Measurements from ENCODE around the gene APOL4.
"Not testable (repeated sequence)": the region's sequence is repeated elsewhere in the genome, so short reads cannot be mapped to it uniquely, and the experiment has no call there.

The APOL4 gene

DNA sequence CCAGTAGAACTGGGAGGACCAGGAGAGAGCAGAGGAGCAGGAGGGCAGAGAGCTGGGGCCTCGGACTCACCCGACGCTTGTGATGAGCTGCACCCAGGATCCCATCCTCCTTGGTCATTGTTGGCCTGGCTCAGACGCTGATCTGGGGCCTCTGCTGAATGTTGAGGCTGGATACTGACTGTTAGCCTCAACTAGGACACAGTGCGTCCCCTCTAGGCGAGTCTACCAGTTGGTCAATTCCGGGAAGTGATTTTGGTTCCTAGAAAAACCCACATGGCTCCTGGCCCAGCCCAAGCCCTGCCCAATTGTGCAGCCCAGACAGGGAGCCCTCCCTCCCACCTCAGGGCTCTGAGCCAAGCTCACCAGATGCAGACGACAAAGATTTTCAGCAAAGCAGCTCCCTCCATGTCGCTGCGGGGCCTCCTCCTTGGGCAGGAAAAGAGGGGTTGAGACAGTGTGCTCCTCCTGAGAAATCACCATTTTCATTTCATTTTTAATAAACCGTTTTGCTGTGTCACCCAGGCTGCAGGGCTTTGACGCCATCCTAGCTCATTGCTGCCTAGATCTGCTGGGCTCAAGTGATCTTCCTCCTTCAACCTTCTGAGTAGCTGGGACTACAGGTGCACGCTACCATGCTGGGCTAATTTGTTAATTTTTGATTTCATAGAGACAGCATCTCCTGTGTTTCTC lies at the start of gene APOL4:
APOL4 (minus strand) TSS at position 180 of the 690 bp plus-strand sequence; CDS start at position 105, 75 bp downstream.
- DNase-seq (ENCODE audit: low read depth in 3 of 3): no peak

DNA sequence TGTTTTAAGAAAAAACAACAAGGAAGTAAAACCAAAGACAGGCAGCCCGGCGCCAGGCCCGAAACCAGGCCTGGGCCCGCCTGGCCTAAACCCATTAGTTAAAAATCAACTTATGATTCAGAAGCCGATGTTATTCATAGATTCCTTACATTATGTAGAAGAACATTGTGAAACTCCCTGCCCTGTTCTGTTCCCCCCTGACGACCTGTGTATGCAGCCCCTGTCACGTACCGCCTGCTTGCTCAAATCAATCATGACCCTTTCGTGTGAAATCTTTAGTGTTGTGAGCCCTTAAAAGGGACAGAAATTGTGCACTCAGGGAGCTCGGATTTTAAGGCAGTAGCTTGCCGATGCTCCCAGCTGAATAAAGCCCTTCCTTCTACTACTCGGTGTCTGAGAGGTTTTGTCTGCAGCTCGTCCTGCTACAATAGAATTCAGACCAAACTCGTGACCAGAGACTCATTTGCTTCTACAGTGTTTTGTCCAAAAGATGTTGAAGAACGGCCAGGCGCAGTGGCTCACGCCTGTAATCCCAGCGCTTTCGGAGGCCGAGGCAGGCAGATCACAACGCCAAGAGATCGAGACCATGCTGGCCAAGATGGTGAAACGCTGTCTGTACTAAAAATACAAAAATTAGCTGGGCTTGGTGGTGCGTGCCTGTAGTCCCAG lies 48.8 kb upstream of the APOL4 start:
- DNase-seq (ENCODE audit: low read depth in 3 of 3): not testable (repeated sequence)

DNA sequence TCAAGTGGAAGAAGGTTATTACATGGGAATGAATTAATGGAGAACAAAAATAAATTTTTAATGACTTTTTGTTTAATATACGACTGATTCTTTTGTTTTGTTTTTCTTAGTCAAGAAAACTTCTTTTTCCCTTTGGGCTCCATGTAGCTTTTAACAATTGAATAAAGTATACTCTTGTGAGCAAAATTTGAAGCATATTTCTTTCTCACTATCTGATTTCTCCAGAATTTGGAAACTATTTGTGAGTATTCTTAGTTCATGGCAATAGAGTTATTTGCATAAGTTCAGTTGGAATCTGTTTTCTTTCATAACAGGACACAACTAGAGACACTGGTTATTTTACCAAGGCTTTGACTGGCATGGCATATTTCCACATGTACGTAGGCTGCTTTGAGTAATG lies 47.6 kb upstream of the APOL4 start:
- DNase-seq (ENCODE audit: low read depth in 3 of 3): no peak

DNA sequence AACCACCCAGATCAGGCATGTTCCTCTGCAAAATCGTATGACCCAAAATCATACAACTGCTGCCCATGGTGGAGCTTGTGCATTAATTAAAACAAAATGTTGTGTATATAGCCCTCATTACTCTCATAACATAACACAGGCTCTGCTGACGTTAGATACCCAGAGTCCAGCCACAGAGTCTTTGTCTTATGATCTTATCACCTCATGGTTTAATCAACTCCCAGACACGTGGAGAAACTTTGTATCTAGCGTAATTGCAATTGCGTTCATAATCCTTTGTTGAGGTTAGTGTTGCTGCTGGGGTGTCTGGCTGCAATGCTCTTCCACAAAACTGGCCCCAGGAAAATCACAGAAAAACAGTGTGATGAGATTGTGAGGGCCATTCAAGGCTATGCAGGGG lies 46.3 kb upstream of the APOL4 start:
- DNase-seq (ENCODE audit: low read depth in 3 of 3): no peak

DNA sequence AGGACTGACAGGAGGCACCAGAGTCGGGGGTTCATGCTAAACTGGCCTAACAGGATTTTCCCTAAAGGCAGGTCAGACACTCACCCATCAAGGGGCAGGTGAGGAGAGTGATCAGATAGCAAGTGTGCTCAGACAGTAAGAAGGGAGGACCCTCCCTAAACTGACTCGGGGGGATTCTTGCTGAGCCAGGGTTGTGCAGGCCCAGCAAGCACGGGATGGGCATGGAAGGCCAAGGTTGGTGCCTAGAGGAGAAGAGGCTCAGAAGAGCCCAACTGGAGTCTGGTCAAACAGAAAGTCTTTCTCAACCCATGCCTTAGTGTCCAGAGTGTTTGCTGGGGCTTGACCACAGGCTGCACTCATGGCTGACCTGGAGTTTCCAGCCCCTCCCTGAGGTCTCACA lies 45.1 kb upstream of the APOL4 start:
- DNase-seq (ENCODE audit: low read depth in 3 of 3): no peak

DNA sequence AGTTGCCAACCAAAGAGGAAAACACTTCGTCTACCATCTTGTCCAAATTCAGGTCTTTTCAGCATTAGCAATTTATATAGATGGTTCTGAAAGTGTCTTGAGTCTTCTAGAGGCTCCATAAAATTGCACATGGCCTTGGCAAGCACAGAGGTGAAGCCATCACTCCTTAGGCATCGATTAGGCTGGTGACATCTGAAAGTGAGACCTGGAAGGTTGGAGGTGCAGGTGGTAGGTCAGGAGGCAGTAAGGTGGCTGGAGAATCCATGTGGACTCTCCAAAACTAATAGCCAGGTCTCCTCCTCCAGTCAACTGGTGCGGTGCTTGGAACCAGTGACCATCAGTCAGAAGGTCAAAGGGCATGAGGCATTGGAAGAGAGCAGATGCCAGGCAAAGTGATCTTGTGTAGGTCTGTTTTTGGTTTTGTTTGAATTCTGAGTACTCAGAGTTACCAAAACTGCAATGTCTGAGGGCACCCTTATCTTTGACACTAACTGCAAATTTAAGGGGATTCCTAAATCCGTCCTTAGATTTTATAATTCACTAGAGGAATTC lies 44.3 kb upstream of the APOL4 start:
- no peak for DNase-seq (ENCODE audit: low read depth in 3 of 3)

GRCh38 chr22:36244522-36245391 lies 43.1 kb upstream of the APOL4 start:
- no peak for DNase-seq (ENCODE audit: low read depth in 3 of 3)

- no peak for DNase-seq (ENCODE audit: low read depth in 3 of 3)
Observed at GRCh38 chr22:36243986-36244385, 42.4 kb upstream of the APOL4 start.

DNA sequence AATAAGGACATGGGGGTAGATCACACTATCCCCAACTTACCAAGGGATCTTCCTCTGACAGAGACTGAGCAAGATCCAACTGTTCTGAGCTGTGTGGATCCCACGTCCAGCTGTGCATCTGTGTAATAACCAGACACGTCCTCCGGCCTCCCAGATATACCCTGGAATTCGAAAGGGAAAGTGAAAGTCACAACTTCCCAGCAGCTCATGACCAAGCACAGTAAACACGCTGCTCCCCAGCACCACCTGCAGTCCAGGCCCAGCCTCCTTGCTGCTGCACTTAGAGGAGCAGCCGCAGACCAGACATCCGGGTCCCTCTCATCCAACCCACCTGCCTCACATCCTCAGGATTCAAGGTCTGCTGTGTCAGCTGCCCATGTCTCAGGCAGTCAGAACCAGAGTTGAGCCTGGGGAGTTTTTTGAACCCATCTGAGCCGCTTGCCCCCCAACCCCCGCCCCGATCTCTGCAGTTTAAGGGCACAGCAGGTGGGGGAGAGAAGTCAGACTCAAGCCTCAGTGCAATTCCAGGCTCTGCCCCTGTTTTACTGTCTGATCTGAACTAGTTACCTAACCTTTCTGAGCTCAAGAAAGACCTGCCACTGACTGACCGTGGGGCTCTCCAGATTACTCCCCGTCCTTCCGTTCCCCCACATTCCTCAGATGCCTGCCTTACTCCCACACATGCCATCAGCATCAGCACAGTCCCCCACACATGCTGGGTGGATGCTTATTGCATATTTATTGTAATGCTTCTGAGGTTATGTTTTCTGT lies 38.0 kb upstream of the APOL4 start, which contains the start of gene APOL2:
APOL2 (minus strand) TSS at position 127 of the 771 bp plus-strand sequence. CDS start 6,365 bp downstream, outside the sequence.
- peak; percentile 64 to 76 (median 76) for DNase-seq (ENCODE audit: low read depth in 3 of 3)

DNA sequence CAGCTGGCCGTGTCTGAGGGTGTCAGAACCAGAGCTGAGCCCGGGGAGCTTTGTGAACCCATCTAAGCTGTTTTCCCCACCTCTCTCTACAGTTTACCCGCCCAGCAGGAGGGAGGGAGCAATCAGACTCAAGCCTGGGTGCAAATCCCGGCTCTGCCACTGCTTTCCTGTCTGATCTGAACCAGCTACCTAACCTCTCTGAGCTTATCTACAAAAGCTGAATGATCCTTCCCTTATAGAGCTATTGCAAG lies 37.5 kb upstream of the APOL4 start:
- no peak for DNase-seq (ENCODE audit: low read depth in 3 of 3)

DNA sequence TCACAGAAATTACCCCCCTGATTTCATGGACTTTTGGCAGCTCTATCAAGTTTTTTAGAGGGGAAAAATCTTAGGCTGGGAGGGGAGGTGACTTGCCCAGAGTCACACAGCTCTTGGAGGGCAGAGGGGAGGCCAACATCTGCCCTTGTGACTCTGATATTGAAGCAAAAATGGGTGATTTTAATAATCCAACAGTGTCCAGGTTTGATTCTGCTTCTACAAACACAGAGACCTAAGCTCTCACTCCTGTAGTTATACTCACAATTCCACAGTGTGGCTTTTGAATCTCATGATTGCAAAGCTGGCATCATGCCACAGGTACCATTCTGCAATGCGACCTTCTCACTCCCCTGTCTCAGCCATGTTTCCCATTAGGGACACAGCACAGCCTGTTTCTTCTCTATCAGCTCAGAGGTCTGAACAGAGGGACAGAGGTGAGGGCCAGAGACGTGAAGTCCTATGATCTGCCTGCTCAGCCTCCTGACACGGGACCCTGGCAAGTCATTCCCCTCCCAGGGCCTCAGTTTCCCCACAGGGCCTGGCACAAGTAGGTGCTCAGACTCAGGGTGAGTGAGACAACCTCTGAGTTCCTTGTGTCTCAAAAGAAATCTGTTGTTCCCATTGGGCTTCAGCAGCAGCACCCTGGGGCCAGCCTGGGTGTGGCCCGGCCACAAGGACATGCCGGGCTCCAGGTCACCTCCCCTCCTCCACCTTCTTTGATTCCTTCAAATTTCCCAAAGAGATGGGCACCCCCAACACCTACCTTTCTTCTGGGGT lies 37.0 kb upstream of the APOL4 start:
- DNase-seq (ENCODE audit: low read depth in 3 of 3): no peak

DNA sequence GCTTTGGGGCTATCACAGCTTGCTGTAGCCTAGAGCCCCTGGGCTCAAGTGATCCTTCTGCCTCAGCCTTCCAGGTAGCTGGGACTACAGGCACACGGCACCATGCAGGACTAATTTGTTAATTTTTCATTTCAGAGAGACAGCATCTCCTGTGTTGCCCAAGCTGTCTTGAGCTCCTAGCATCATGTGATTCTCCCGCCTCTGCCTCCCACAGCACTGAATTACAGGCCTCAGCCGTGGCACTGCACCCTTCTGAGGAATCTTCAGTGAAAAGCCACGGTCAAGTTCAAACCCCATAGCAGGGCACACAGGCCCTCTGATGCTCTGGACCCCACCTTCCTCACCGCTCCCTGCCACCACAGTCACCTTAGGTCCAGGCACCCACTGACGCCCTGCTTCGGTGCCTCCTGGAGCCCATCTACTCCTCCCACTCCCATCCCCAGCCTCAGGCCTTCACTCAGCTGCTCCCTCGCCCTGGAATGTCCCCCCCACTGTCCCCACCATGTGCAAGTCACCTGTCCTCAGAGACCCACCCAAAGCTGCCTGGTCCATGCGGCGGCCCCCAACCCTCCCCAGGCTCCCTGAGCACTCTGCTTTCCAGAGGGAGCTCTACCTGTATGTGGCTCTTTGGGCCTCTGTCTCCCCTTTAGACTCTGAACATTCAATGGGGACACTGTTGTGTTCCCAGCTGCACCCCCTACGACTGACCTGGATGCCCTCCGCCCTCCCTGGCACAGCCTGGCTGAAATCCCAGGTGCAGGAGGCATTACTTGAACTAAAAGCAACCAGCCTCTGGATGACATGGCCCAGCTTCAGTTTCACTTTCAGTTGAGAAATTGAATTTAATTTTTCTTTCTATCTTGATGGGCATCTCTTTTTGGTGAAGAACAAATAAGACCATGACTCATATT lies 36.1 kb upstream of the APOL4 start:
- peak in 1 of 3 experiments; percentile 23 for DNase-seq (ENCODE audit: low read depth in 3 of 3)

- DNase-seq (ENCODE audit: low read depth in 3 of 3): no peak
Observed at GRCh38 chr22:36236388-36237319, 35.0 kb upstream of the APOL4 start.

DNA sequence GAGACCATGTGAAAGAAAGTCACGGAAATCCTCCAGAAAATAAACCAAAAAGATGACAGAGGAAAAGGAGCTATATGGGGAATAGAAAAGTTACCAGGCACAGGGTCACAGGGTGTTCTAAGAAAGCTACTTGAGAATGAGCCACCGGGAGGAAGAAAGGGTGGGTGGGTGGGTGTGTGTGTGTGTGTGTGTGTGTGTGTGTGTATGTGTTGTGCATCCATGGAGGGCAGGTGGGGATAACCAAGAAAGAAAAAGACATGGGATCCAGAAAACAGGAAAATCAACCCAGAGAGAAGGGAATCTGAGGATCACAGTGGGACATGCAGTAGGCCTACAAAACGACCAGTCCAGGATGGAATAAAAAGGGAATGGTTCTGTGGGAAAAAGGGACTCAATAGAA lies 34.0 kb upstream of the APOL4 start:
- no peak for DNase-seq (ENCODE audit: low read depth in 3 of 3)

GRCh38 chr22:36234919-36235318 lies 33.3 kb upstream of the APOL4 start:
- DNase-seq (ENCODE audit: low read depth in 3 of 3): no peak

- DNase-seq (ENCODE audit: low read depth in 3 of 3): no peak
Observed at GRCh38 chr22:36234213-36234612, 32.6 kb upstream of the APOL4 start.

GRCh38 chr22:36233796-36234195 lies 32.2 kb upstream of the APOL4 start:
- DNase-seq (ENCODE audit: low read depth in 3 of 3): no peak

DNA sequence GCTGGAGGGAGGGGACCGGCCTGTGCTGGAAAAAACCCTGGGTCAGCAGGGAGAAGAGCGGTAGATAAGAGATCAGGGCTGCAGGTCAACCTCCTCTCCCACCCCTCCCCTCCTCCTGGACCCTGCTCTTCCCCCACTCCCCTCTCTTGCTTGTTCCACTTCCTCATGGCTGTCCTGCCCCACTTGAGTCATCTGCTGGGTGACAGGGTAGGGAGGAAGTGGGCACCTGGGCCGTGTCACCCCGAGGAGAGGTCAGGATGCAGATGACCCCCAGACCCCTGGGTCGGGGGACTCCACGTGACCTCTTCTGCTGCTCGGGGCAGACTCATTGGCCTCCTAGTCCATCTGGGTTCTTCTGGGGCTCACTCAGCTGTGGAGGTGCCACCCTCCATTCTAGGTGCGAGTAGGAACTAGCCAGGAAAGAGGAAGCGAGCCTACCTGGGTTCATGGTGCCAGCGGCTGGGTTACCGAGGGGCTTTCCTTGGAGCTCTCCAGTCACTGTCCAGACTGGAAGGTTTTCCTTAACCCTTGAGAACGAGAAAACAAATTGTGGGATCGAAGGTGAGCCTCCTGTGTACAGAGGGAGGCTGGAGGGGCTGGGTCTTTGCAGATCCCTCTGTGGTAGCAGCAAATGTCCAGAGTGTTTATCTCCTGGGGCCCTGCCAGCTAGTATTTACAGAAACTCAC lies 31.2 kb upstream of the APOL4 start:
- no peak for DNase-seq (ENCODE audit: low read depth in 3 of 3)

Measured in stimulated activated CD4-positive, alpha-beta T cell treated with anti-CD3 and anti-CD28 coated beads, TNF-alpha, amount 100 ng/mL, for 4 hours (primary cell).